ENCODE results near the gene ZKSCAN5. TPM values are rescaled to one million over a fixed set of nuclear protein-coding genes. Genes with fewer than 3 reads are reported as not detected.

The ZKSCAN5 gene
- total and polyA plus RNA-seq, 2 experiments from 2014 or later: 4.6 to 13.4 TPM

DNA sequence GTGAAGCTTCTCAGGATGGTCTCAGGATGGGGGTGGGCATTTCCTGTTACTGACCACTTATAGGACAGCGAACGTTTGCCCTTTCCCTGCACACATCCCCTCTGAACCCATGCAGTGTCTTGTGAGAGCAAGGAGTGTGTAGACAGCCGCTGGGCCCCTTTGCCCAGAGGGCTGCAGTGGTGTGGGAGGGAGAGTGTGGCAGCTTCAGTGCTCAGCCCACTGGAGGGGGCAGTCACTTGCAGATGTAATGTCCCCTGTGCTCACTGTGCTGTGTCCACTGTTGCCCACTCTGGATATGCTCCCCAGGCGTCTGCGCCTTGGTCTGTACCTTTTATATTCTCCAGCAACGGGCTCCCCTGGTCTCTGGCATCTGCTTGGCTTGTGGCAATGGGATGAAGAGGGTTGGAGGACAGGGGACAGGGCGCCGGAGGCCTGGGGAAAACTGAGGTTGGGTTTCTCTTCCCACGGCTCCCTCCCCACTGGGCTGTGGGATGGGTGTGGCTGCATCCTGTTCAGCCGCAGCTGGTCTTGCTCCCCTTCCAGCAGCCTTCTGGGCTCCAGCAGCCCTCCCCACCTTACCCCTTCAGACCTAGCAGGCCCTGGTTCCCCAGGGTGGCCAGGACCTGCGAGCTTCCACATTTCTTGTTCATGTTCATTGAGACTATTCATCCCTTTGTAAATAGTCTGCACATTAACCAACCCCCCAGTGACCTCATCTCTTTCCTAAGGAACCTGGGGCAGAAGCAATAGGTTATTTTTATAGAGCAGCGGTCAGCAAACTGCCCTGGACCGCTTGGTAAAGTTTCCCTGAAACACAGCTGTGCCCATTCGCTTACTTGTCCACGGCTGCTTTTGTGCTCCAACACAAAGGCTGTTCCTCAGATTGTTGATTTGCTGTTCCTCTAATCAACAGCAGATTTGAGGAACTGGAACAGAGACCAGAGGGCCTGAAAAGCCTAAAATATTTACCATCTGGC is 25.7 kb upstream of the ZKSCAN5 start:
- peaks cover 16% of the 10 kb centered on the region; the same call in 1 of the 2 replicates for H3F3A ChIP-seq (replicated peaks; ENCODE audit: low read depth)
- H3K27ac ChIP-seq (ENCODE audit: low read depth): no peak overlapping the region
- no peak overlapping the region for H2AFZ ChIP-seq
- H4K20me1 ChIP-seq (replicated peaks; ENCODE audit: insufficient read depth): peaks cover 25% of the 10 kb centered on the region
- Mint-ChIP-seq H3K36me3 (ENCODE audit: low read depth) (peaks cover 39% of the 10 kb centered on the region), H3K4me1 (0 out of 3 replicates have a peak, but pooled peaks cover 2% of the 10 kb centered on the region), H3K4me3 (no peak overlapping the region), H3K27me3 (ENCODE audit: insufficient read depth, low read depth, poor library complexity) (peaks cover 5% of the 10 kb centered on the region), H3K27ac (no peak overlapping the region), H3K9me3 (no peaks in the 10 kb centered on the region)
- no peak overlapping the region for H3K4me3 ChIP-seq
- no peak for DNase-seq (ENCODE audit: low spot score)
- peaks cover 2% of the 10 kb centered on the region; the same call in 1 of the 2 replicates for H3K4me1 ChIP-seq (ENCODE audit: insufficient read depth)
- no peak for ATAC-seq
- TF ChIP-seq CREB1 (CRISPR knock-in tag; IDR thresholded peaks at IDR 0.05; ENCODE audit: low read depth) (no peak), EZH2 (IDR thresholded peaks at IDR 0.05; ENCODE audit: low read depth, unreplicated experiment) (no peak), JUNB (IDR thresholded peaks at IDR 0.05; ENCODE audit: unreplicated experiment) (no peak), ZNF331 (CRISPR knock-in tag; IDR thresholded peaks at IDR 0.05; ENCODE audit: low read depth) (no peak), STAT1 (IDR thresholded peaks at IDR 0.05; ENCODE audit: unreplicated experiment) (no peak), NANOG (IDR thresholded peaks at IDR 0.05; ENCODE audit: borderline replicate concordance) (no peak), POLR2AphosphoS5 (IDR thresholded peaks at IDR 0.05; ENCODE audit: low read depth) (no peak), ZNF114 (CRISPR knock-in tag; IDR thresholded peaks at IDR 0.05) (no peak), EZH2phosphoT487 (IDR thresholded peaks at IDR 0.05; ENCODE audit: unreplicated experiment) (no peak)
- TF ChIP-seq, protein P1, sequence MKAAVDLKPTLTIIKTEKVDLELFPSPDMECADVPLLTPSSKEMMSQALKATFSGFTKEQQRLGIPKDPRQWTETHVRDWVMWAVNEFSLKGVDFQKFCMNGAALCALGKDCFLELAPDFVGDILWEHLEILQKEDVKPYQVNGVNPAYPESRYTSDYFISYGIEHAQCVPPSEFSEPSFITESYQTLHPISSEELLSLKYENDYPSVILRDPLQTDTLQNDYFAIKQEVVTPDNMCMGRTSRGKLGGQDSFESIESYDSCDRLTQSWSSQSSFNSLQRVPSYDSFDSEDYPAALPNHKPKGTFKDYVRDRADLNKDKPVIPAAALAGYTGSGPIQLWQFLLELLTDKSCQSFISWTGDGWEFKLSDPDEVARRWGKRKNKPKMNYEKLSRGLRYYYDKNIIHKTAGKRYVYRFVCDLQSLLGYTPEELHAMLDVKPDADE (IDR thresholded peaks at IDR 0.05): no peak
- TF ChIP-seq, protein P2, sequence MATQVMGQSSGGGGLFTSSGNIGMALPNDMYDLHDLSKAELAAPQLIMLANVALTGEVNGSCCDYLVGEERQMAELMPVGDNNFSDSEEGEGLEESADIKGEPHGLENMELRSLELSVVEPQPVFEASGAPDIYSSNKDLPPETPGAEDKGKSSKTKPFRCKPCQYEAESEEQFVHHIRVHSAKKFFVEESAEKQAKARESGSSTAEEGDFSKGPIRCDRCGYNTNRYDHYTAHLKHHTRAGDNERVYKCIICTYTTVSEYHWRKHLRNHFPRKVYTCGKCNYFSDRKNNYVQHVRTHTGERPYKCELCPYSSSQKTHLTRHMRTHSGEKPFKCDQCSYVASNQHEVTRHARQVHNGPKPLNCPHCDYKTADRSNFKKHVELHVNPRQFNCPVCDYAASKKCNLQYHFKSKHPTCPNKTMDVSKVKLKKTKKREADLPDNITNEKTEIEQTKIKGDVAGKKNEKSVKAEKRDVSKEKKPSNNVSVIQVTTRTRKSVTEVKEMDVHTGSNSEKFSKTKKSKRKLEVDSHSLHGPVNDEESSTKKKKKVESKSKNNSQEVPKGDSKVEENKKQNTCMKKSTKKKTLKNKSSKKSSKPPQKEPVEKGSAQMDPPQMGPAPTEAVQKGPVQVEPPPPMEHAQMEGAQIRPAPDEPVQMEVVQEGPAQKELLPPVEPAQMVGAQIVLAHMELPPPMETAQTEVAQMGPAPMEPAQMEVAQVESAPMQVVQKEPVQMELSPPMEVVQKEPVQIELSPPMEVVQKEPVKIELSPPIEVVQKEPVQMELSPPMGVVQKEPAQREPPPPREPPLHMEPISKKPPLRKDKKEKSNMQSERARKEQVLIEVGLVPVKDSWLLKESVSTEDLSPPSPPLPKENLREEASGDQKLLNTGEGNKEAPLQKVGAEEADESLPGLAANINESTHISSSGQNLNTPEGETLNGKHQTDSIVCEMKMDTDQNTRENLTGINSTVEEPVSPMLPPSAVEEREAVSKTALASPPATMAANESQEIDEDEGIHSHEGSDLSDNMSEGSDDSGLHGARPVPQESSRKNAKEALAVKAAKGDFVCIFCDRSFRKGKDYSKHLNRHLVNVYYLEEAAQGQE (IDR thresholded peaks at IDR 0.05; ENCODE audit: unreplicated experiment): no peak
- TF ChIP-seq, protein P3, sequence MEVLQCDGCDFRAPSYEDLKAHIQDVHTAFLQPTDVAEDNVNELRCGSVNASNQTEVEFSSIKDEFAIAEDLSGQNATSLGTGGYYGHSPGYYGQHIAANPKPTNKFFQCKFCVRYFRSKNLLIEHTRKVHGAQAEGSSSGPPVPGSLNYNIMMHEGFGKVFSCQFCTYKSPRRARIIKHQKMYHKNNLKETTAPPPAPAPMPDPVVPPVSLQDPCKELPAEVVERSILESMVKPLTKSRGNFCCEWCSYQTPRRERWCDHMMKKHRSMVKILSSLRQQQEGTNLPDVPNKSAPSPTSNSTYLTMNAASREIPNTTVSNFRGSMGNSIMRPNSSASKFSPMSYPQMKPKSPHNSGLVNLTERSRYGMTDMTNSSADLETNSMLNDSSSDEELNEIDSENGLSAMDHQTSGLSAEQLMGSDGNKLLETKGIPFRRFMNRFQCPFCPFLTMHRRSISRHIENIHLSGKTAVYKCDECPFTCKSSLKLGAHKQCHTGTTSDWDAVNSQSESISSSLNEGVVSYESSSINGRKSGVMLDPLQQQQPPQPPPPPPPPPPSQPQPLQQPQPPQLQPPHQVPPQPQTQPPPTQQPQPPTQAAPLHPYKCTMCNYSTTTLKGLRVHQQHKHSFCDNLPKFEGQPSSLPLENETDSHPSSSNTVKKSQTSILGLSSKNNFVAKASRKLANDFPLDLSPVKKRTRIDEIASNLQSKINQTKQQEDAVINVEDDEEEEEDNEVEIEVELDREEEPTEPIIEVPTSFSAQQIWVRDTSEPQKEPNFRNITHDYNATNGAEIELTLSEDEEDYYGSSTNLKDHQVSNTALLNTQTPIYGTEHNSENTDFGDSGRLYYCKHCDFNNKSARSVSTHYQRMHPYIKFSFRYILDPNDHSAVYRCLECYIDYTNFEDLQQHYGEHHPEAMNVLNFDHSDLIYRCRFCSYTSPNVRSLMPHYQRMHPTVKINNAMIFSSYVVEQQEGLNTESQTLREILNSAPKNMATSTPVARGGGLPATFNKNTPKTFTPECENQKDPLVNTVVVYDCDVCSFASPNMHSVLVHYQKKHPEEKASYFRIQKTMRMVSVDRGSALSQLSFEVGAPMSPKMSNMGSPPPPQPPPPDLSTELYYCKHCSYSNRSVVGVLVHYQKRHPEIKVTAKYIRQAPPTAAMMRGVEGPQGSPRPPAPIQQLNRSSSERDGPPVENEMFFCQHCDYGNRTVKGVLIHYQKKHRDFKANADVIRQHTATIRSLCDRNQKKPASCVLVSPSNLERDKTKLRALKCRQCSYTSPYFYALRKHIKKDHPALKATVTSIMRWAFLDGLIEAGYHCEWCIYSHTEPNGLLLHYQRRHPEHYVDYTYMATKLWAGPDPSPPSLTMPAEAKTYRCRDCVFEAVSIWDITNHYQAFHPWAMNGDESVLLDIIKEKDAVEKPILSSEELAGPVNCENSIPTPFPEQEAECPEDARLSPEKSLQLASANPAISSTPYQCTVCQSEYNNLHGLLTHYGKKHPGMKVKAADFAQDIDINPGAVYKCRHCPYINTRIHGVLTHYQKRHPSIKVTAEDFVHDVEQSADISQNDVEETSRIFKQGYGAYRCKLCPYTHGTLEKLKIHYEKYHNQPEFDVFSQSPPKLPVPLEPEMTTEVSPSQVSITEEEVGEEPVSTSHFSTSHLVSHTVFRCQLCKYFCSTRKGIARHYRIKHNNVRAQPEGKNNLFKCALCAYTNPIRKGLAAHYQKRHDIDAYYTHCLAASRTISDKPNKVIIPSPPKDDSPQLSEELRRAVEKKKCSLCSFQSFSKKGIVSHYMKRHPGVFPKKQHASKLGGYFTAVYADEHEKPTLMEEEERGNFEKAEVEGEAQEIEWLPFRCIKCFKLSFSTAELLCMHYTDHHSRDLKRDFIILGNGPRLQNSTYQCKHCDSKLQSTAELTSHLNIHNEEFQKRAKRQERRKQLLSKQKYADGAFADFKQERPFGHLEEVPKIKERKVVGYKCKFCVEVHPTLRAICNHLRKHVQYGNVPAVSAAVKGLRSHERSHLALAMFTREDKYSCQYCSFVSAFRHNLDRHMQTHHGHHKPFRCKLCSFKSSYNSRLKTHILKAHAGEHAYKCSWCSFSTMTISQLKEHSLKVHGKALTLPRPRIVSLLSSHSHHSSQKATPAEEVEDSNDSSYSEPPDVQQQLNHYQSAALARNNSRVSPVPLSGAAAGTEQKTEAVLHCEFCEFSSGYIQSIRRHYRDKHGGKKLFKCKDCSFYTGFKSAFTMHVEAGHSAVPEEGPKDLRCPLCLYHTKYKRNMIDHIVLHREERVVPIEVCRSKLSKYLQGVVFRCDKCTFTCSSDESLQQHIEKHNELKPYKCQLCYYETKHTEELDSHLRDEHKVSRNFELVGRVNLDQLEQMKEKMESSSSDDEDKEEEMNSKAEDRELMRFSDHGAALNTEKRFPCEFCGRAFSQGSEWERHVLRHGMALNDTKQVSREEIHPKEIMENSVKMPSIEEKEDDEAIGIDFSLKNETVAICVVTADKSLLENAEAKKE (CRISPR knock-in tag; IDR thresholded peaks at IDR 0.05): no peak
- TF ChIP-seq, protein P4, sequence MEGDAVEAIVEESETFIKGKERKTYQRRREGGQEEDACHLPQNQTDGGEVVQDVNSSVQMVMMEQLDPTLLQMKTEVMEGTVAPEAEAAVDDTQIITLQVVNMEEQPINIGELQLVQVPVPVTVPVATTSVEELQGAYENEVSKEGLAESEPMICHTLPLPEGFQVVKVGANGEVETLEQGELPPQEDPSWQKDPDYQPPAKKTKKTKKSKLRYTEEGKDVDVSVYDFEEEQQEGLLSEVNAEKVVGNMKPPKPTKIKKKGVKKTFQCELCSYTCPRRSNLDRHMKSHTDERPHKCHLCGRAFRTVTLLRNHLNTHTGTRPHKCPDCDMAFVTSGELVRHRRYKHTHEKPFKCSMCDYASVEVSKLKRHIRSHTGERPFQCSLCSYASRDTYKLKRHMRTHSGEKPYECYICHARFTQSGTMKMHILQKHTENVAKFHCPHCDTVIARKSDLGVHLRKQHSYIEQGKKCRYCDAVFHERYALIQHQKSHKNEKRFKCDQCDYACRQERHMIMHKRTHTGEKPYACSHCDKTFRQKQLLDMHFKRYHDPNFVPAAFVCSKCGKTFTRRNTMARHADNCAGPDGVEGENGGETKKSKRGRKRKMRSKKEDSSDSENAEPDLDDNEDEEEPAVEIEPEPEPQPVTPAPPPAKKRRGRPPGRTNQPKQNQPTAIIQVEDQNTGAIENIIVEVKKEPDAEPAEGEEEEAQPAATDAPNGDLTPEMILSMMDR (conservative IDR thresholded peaks at IDR 0.05; ENCODE audit: low read depth in 2 of 2): no peak
- peaks cover 57% of the 10 kb centered on the region for H3K79me2 ChIP-seq (replicated peaks; ENCODE audit: insufficient read depth)
- H3K4me2 ChIP-seq: no peak overlapping the region
- no peaks in the 10 kb centered on the region for H3K27me3 ChIP-seq (ENCODE audit: insufficient read depth)
- no peaks in the 10 kb centered on the region for H3K9me2 ChIP-seq (ENCODE audit: insufficient read depth)
- H3K36me3 ChIP-seq (ENCODE audit: insufficient read depth): peaks cover 9% of the 10 kb centered on the region; the same call in 1 of the 2 replicates
